SK-N-SH (cell line): ENCODE measurements around the gene L3MBTL2. TPM values are rescaled to one million over a fixed set of nuclear protein-coding genes. Genes with fewer than 3 reads are reported as not detected.

Experiments used
- CTCF ChIA-PET: fragments of 300-600, 350-600 bp; formaldehyde crosslinking; extraction: SDS; loops from one replicate; lab custom pipeline; 2021; lab: Yijun Ruan, JAX
- POLR2A ChIA-PET: fragments of 350-600 bp; sonication (Branson Sonifier 250); formaldehyde crosslinking; extraction: SDS; loops from one replicate; lab custom pipeline; 2020; ENCODE audit warnings: antibody characterized with exemption, inconsistent platforms; lab: Yijun Ruan, JAX
- DNase-seq: peaks from one replicate; pipeline ENCODE4 v3.0.0; 2012
- H2AFZ ChIP-seq: fragments of 200-600 bp; sonication (generic); 2 replicates; pipeline ENCODE4 v1.8.1; 2016; ENCODE audit warnings: antibody characterized with exemption, mild to moderate bottlenecking, low read depth
- H3F3A ChIP-seq: fragments of 200-600 bp; sonication (generic); replicated peaks from 2 replicates; pipeline ENCODE3; 2016; ENCODE audit warnings: antibody characterized with exemption, mild to moderate bottlenecking; ENCODE audit not compliant: insufficient read depth
- H3K27ac ChIP-seq, 2 experiments: fragments of 200-500 bp in 1 of 2; fragments of 200-600 bp in 1 of 2; sonication (Bioruptor generic) in 1 of 2; sonication (generic), shearing (Covaris generic) in 1 of 2; 2 replicates each; pipeline versions ENCODE4 v1.5.1 to v1.6.1; 2014 to 2016; ENCODE audit warnings: low read depth in 2 of 2, inconsistent platforms in 1 of 2, low read length in 1 of 2, mild to moderate bottlenecking in 1 of 2, mixed read lengths in 1 of 2
- H3K27me3 ChIP-seq: fragments of 200-600 bp; sonication (generic), shearing (Covaris generic); 2 replicates; pipeline ENCODE4 v1.6.1; 2016; ENCODE audit warnings: mixed run types; ENCODE audit not compliant: insufficient read depth
- H3K36me3 ChIP-seq, 2 experiments: fragments of 200-500 bp in 1 of 2; fragments of 200-600 bp in 1 of 2; sonication (Bioruptor generic) in 1 of 2; sonication (generic) in 1 of 2; replicated peaks in 1 of 2; 2 replicates each; pipeline versions ENCODE3 to v1.5.1; 2014 to 2016; ENCODE audit warnings: low read length in 1 of 2, mild to moderate bottlenecking in 1 of 2; ENCODE audit not compliant: insufficient read depth in 2 of 2, control insufficient read depth in 1 of 2
- H3K4me1 ChIP-seq, 2 experiments: fragments of 200-500 bp in 1 of 2; fragments of 200-600 bp in 1 of 2; sonication (Bioruptor generic) in 1 of 2; sonication (generic), shearing (Covaris generic) in 1 of 2; 2 replicates each; pipeline versions ENCODE4 v1.5.1 to v1.6.1; 2014 to 2016; ENCODE audit warnings: low read depth in 1 of 2, low read length in 1 of 2, mixed run types in 1 of 2; ENCODE audit not compliant: insufficient read depth in 2 of 2, control insufficient read depth in 1 of 2
- H3K4me2 ChIP-seq: fragments of 200-600 bp; sonication (generic), shearing (Covaris generic); 2 replicates; pipeline ENCODE4 v1.6.1; 2017; ENCODE audit warnings: mixed run types
- H3K4me3 ChIP-seq, 2 experiments: fragments of 200-500 bp in 1 of 2; fragments of 200-600 bp in 1 of 2; sonication (Bioruptor generic) in 1 of 2; sonication (generic), shearing (Covaris generic) in 1 of 2; 2 replicates each; pipeline versions ENCODE4 v1.5.1 to v1.8.1; 2014 to 2016; ENCODE audit warnings: low read depth in 2 of 2, inconsistent platforms in 1 of 2, low read length in 1 of 2, mild to moderate bottlenecking in 1 of 2, mixed read lengths in 1 of 2, moderate library complexity in 1 of 2
- H3K79me2 ChIP-seq: fragments of 200-600 bp; sonication (generic); 2 replicates; pipeline ENCODE4 v1.8.1; 2017; ENCODE audit warnings: mild to moderate bottlenecking; ENCODE audit not compliant: insufficient read depth
- H3K9ac ChIP-seq: fragments of 200-600 bp; sonication (generic); 2 replicates; pipeline ENCODE4 v1.6.1; 2017; ENCODE audit warnings: mixed run types
- H3K9me2 ChIP-seq: fragments of 200-600 bp; sonication (generic); 2 replicates; pipeline ENCODE4 v1.6.1; 2017; ENCODE audit warnings: mixed run types
- H3K9me3 ChIP-seq: fragments of 200-600 bp; sonication (generic); 2 replicates; pipeline ENCODE4 v1.6.1; 2017; ENCODE audit warnings: mixed run types, mild to moderate bottlenecking, moderate library complexity
- H4K20me1 ChIP-seq: fragments of 200-600 bp; sonication (generic); 2 replicates; pipeline ENCODE4 v1.6.1; 2017; ENCODE audit warnings: mild to moderate bottlenecking, mixed run types; ENCODE audit not compliant: insufficient read depth
- CHD2 ChIP-seq: fragments of 150-350 bp; IDR thresholded peaks from 2 replicates; pipeline ENCODE4 v1.6.1; 2018; ENCODE audit warnings: low read length; ENCODE audit not compliant: partially characterized antibody
- CTCF ChIP-seq: fragments of 200-600 bp; sonication (generic); IDR thresholded peaks from 2 replicates; pipeline ENCODE4 v1.6.1; 2017; ENCODE audit warnings: antibody characterized with exemption, mild to moderate bottlenecking, moderate library complexity
- ELF1 ChIP-seq: IDR thresholded peaks from 2 replicates; pipeline ENCODE4 v1.4.0; 2012
- GATA2 ChIP-seq: sonication (generic); formaldehyde crosslinking; IDR thresholded peaks from 2 replicates; pipeline ENCODE4 v1.5.0; 2020; ENCODE audit warnings: mild to moderate bottlenecking, missing genetic modification reagents
- IRF3 ChIP-seq: fragments of 150-350 bp; IDR thresholded peaks from 2 replicates; pipeline ENCODE4 v1.6.1; 2016; ENCODE audit warnings: mild to moderate bottlenecking, low read depth, low read length
- JUND ChIP-seq: IDR thresholded peaks from 2 replicates; pipeline ENCODE4 v1.4.0; 2012
- NRF1 ChIP-seq: IDR thresholded peaks from 2 replicates; pipeline ENCODE4 v1.6.1; 2012; ENCODE audit warnings: low read depth, mild to moderate bottlenecking, low read length
- POLR2AphosphoS5 ChIP-seq: IDR thresholded peaks from 2 replicates; pipeline ENCODE4 v1.6.1; 2012; ENCODE audit warnings: low read depth, low read length
- RAD21 ChIP-seq: IDR thresholded peaks from 2 replicates; pipeline ENCODE4 v1.6.1; 2012; ENCODE audit warnings: mild to moderate bottlenecking, low read length
- RFX5 ChIP-seq: IDR thresholded peaks from 2 replicates; pipeline ENCODE4 v1.6.1; 2012; ENCODE audit warnings: mild to moderate bottlenecking, improper control_type of control experiment, low read length
- SIN3A ChIP-seq: IDR thresholded peaks from 2 replicates; pipeline ENCODE4 v1.6.1; 2012; ENCODE audit warnings: low read depth, mild to moderate bottlenecking, low read length, moderate library complexity, borderline replicate concordance
- SMC3 ChIP-seq: IDR thresholded peaks from 2 replicates; pipeline ENCODE4 v1.6.1; 2012; ENCODE audit warnings: low read depth, low read length, improper control_type of control experiment
- TCF12 ChIP-seq: IDR thresholded peaks from 2 replicates; pipeline ENCODE4 v1.4.0; 2012
- TEAD4 ChIP-seq: IDR thresholded peaks from 2 replicates; pipeline ENCODE4 v1.4.0; 2012; ENCODE audit warnings: mild to moderate bottlenecking, borderline replicate concordance; ENCODE audit not compliant: insufficient read depth
- USF2 ChIP-seq: fragments of 150-350 bp; IDR thresholded peaks from 2 replicates; pipeline ENCODE4 v1.6.1; 2017; ENCODE audit warnings: antibody characterized with exemption, low read length, low read depth, borderline replicate concordance
- YY1 ChIP-seq: IDR thresholded peaks from 2 replicates; pipeline ENCODE4 v1.4.0; 2012; ENCODE audit warnings: low read depth, mild to moderate bottlenecking
- WGBS: methylation state at CpG from one replicate; pipeline ENCODE4 v1.1.6; 2017; ENCODE audit warnings: low lambda C conversion rate; 5-methylcytosine and 5-hydroxymethylcytosine counted together
- polyA plus RNA-seq, 3 experiments: library from polyadenylated mRNA; depleted of rRNA; stranded (reverse); fragments of >200 nt; gene quantifications; 2 replicates each; pipeline ENCODE4 v1.2.3, GENCODE V29; 2012
- TF ChIP-seq, protein P1 (sequence below): IDR thresholded peaks from 2 replicates; pipeline ENCODE4 v1.4.0; 2012; ENCODE audit warnings: low read depth, borderline replicate concordance
- TF ChIP-seq, protein P2 (sequence below): IDR thresholded peaks from 2 replicates; pipeline ENCODE4 v1.6.1; 2012; ENCODE audit warnings: mild to moderate bottlenecking, low read depth, low read length, moderate library complexity
- TF ChIP-seq, protein P3 (sequence below): IDR thresholded peaks from 2 replicates; pipeline ENCODE4 v1.4.0; 2012; ENCODE audit warnings: low read depth

L3MBTL2 gene
- polyA plus RNA-seq, 1 of the 3 experiments (the other 2 are of a cell fraction): 13.3 TPM

GRCh38 chr22:41256254-41257253 lies 51.4 kb downstream of the L3MBTL2 start:
- ChIA-PET CTCF (no interaction called here), POLR2A (no interaction called here)
- no peak for TF ChIP-seq IRF3
- no peak for TF ChIP-seq GATA2 (CRISPR knock-in tag)
- no peak for TF ChIP-seq TEAD4
- no peak for TF ChIP-seq CHD2
- TF ChIP-seq TCF12: no peak
- no peak for TF ChIP-seq USF2
- no peak for TF ChIP-seq RAD21
- no peak for TF ChIP-seq ELF1
- TF ChIP-seq, protein P1, sequence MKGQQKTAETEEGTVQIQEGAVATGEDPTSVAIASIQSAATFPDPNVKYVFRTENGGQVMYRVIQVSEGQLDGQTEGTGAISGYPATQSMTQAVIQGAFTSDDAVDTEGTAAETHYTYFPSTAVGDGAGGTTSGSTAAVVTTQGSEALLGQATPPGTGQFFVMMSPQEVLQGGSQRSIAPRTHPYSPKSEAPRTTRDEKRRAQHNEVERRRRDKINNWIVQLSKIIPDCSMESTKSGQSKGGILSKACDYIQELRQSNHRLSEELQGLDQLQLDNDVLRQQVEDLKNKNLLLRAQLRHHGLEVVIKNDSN: no peak
- no peak for TF ChIP-seq SMC3
- TF ChIP-seq SIN3A: no peak
- no peak for TF ChIP-seq NRF1
- H3K4me3 ChIP-seq: no peak overlapping the region
- no peaks in the 10 kb centered on the region for H3K79me2 ChIP-seq
- H3K4me2 ChIP-seq: no peak overlapping the region
- no peak overlapping the region for H3K9ac ChIP-seq
- H3K27ac ChIP-seq: no peak overlapping the region
- H3F3A ChIP-seq: no peaks in the 10 kb centered on the region
- no peaks in the 10 kb centered on the region for H4K20me1 ChIP-seq
- 69% methylated on average over 10 of the region's 20 CpGs for WGBS
- no peaks in the 10 kb centered on the region for H3K4me1 ChIP-seq
- no peaks in the 10 kb centered on the region for H3K27me3 ChIP-seq
- H3K9me3 ChIP-seq: no peaks in the 10 kb centered on the region
- H2AFZ ChIP-seq: no peak overlapping the region
- peaks cover 3 to 34% of the 10 kb centered on the region in 2 experiments for H3K36me3 ChIP-seq
- no peaks in the 10 kb centered on the region for H3K9me2 ChIP-seq
- no peak for DNase-seq

- no peak overlapping the region for H3K4me3 ChIP-seq
- no peaks in the 10 kb centered on the region for H4K20me1 ChIP-seq
- H3K9me2 ChIP-seq: no peaks in the 10 kb centered on the region
- H3K4me2 ChIP-seq: no peak overlapping the region
- 98% methylated on average over 7 of the region's 11 CpGs for WGBS
- no peaks in the 10 kb centered on the region for H3K27me3 ChIP-seq
- H3K9me3 ChIP-seq: no peaks in the 10 kb centered on the region
- POLR2A ChIA-PET: interaction anchor here (0.7 kb wide), 1 partner anchor 14 kb away, joined by 3 read pairs; no protein-coding TSS in a partner anchor
- no peak overlapping the region for H2AFZ ChIP-seq
- DNase-seq: no peak
- no peak overlapping the region for H3K27ac ChIP-seq
- H3F3A ChIP-seq: no peaks in the 10 kb centered on the region
- no peaks in the 10 kb centered on the region for H3K4me1 ChIP-seq
- no peaks in the 10 kb centered on the region for H3K79me2 ChIP-seq
- CTCF ChIA-PET: no interaction called here
- H3K9ac ChIP-seq: no peak overlapping the region
- peaks cover 3 to 36% of the 10 kb centered on the region in 2 experiments for H3K36me3 ChIP-seq
- TF ChIP-seq JUND: no peak
- no peak for TF ChIP-seq YY1
- no peak for TF ChIP-seq CTCF
- TF ChIP-seq, protein P2, sequence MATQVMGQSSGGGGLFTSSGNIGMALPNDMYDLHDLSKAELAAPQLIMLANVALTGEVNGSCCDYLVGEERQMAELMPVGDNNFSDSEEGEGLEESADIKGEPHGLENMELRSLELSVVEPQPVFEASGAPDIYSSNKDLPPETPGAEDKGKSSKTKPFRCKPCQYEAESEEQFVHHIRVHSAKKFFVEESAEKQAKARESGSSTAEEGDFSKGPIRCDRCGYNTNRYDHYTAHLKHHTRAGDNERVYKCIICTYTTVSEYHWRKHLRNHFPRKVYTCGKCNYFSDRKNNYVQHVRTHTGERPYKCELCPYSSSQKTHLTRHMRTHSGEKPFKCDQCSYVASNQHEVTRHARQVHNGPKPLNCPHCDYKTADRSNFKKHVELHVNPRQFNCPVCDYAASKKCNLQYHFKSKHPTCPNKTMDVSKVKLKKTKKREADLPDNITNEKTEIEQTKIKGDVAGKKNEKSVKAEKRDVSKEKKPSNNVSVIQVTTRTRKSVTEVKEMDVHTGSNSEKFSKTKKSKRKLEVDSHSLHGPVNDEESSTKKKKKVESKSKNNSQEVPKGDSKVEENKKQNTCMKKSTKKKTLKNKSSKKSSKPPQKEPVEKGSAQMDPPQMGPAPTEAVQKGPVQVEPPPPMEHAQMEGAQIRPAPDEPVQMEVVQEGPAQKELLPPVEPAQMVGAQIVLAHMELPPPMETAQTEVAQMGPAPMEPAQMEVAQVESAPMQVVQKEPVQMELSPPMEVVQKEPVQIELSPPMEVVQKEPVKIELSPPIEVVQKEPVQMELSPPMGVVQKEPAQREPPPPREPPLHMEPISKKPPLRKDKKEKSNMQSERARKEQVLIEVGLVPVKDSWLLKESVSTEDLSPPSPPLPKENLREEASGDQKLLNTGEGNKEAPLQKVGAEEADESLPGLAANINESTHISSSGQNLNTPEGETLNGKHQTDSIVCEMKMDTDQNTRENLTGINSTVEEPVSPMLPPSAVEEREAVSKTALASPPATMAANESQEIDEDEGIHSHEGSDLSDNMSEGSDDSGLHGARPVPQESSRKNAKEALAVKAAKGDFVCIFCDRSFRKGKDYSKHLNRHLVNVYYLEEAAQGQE: no peak
- TF ChIP-seq CHD2: no peak
- no peak for TF ChIP-seq POLR2AphosphoS5
- no peak for TF ChIP-seq TCF12
- TF ChIP-seq, protein P3, sequence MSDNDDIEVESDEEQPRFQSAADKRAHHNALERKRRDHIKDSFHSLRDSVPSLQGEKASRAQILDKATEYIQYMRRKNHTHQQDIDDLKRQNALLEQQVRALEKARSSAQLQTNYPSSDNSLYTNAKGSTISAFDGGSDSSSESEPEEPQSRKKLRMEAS: no peak
- TF ChIP-seq RFX5: no peak
Measured at GRCh38 chr22:41257696-41258095, 52.6 kb downstream of the L3MBTL2 start.
